Suprapubic skin (tissue), 4 donors: ENCODE data around the gene RNGTT.

Source experiments
- CTCF ChIP-seq, 2 donors: fragments of 200-600 bp in 1 of 2; fragments of 450-650 bp in 1 of 2; sonication (generic) in 1 of 2; IDR thresholded peaks; one replicate each; pipeline ENCODE4 v1.5.1; 2016 to 2019; ENCODE audit warnings: antibody characterized with exemption in 2 of 2, mild to moderate bottlenecking in 1 of 2, moderate library complexity in 1 of 2
- EP300 ChIP-seq: sonication (generic); formaldehyde crosslinking; IDR thresholded peaks from one replicate; pipeline ENCODE4 v1.6.1; 2017; ENCODE audit warnings: antibody characterized with exemption
- POLR2A ChIP-seq, 2 donors: fragments of 450-650 bp; IDR thresholded peaks; one replicate each; pipeline ENCODE4 v1.6.1; 2017; ENCODE audit warnings: antibody characterized with exemption in 2 of 2, mild to moderate bottlenecking in 2 of 2, moderate library complexity in 2 of 2
- POLR2AphosphoS5 ChIP-seq, 3 donors: sonication (generic); formaldehyde crosslinking; IDR thresholded peaks; one replicate each; pipeline ENCODE4 v1.6.1; 2017; ENCODE audit warnings: antibody characterized with exemption in 3 of 3

GRCh38 chr6:88775866-88776571, 187.4 kb downstream of the RNGTT start:
- TF ChIP-seq POLR2A (IDR thresholded peaks at IDR 0.05), result no peak
- no peak for TF ChIP-seq CTCF (IDR thresholded peaks at IDR 0.05)
- no peak for TF ChIP-seq EP300
- no peak for TF ChIP-seq POLR2AphosphoS5 (IDR thresholded peaks at IDR 0.05)
